B cell (primary cell): ENCODE measurements around the gene CTRL. TPM values are rescaled to one million over a fixed set of nuclear protein-coding genes. Genes with fewer than 3 reads are reported as not detected.

Experiments
- ATAC-seq: fragments of 200-7000 bp; cut with Tn5 transposase; one replicate; pipeline ENCODE4 v1.10.0; 2021; ENCODE audit warnings: low read depth, mild to moderate bottlenecking, moderate number of reproducible peaks, moderate library complexity
- CTCF ChIA-PET: fragments of 350-600 bp; sonication (Branson Sonifier 250); formaldehyde crosslinking; loops from one replicate; lab custom pipeline; 2021; ENCODE audit warnings: antibody characterized with exemption, inconsistent platforms; lab: Charles Lee
- POLR2A ChIA-PET: fragments of 350-600 bp; sonication (Branson Sonifier 250); formaldehyde crosslinking; loops from one replicate; lab custom pipeline; 2021; ENCODE audit warnings: antibody characterized with exemption; lab: Charles Lee
- DNase-seq: peaks from one replicate; pipeline ENCODE4 v3.0.0; 2013
- H2AFZ ChIP-seq: 2 replicates; pipeline ENCODE4 v1.6.1; 2012; ENCODE audit warnings: mild to moderate bottlenecking, low read depth, low read length; ENCODE audit not compliant: insufficient read depth, poor library complexity, severe bottlenecking
- H3K27ac ChIP-seq, 2 donors: 1 replicate in 1 of 2; 2 replicates in 1 of 2; pipeline ENCODE4 v1.5.1; 2012 to 2013; ENCODE audit warnings: low read length in 2 of 2, mild to moderate bottlenecking in 2 of 2, moderate library complexity in 1 of 2
- H3K27me3 ChIP-seq, 4 experiments: fragments of 200-600 bp in 1 of 4; sonication (generic) in 1 of 4; replicated peaks in 1 of 4; 1 replicate in 2 of 4; 2 replicates in 2 of 4; pipeline versions ENCODE4 v1.6.1 to v1.7.0; 2013 to 2016; ENCODE audit warnings: low read length in 3 of 4, mild to moderate bottlenecking in 2 of 4, mixed read lengths in 1 of 4, moderate library complexity in 1 of 4; ENCODE audit not compliant: insufficient read depth in 4 of 4, control insufficient read depth in 3 of 4; ENCODE audit errors: control extremely low read depth in 1 of 4
- H3K36me3 ChIP-seq, 2 experiments: replicated peaks in 1 of 2; 1 replicate in 1 of 2; 2 replicates in 1 of 2; pipeline versions ENCODE4 v1.6.1 to v1.7.1; 2013; ENCODE audit warnings: low read length in 1 of 2; ENCODE audit not compliant: insufficient read depth in 2 of 2, control insufficient read depth in 1 of 2; ENCODE audit errors: control extremely low read depth in 1 of 2, extremely low read depth in 1 of 2
- H3K4me1 ChIP-seq, 2 donors: fragments of 200-600 bp in 1 of 2; sonication (generic) in 1 of 2; 1 replicate in 1 of 2; 2 replicates in 1 of 2; pipeline versions ENCODE4 v1.5.1 to v1.6.1; 2013 to 2017; ENCODE audit warnings: low read length in 2 of 2; ENCODE audit not compliant: control insufficient read depth in 2 of 2, insufficient read depth in 2 of 2
- H3K4me2 ChIP-seq: replicated peaks from 2 replicates; pipeline ENCODE3; 2012; ENCODE audit warnings: mild to moderate bottlenecking, low read depth, low read length; ENCODE audit not compliant: poor library complexity, severe bottlenecking
- H3K4me3 ChIP-seq, 5 experiments: fragments of 200-600 bp in 1 of 5; sonication (generic) in 1 of 5; 1 replicate in 3 of 5; 2 replicates in 2 of 5; pipeline versions ENCODE4 v1.5.1 to v1.7.0; 2011 to 2016; ENCODE audit warnings: low read length in 4 of 5, mild to moderate bottlenecking in 4 of 5, low read depth in 2 of 5, control low read depth in 1 of 5, moderate library complexity in 1 of 5; ENCODE audit not compliant: insufficient read depth in 1 of 5; ENCODE audit errors: control extremely low read depth in 1 of 5, extremely low read depth in 1 of 5
- H3K79me2 ChIP-seq: fragments of 200-600 bp; sonication (generic); one replicate; pipeline ENCODE4 v1.6.0; 2016; ENCODE audit warnings: low read length; ENCODE audit not compliant: control insufficient read depth, insufficient read depth
- H3K9ac ChIP-seq: fragments of 200-600 bp; sonication (generic); 2 replicates; pipeline ENCODE4 v1.6.1; 2017; ENCODE audit warnings: mild to moderate bottlenecking, low read length, moderate library complexity
- H3K9me3 ChIP-seq, 3 donors: one replicate each; pipeline versions ENCODE4 v1.6.1 to v1.7.1; 2013; ENCODE audit warnings: low read length in 2 of 3; ENCODE audit not compliant: control insufficient read depth in 2 of 3, insufficient read depth in 1 of 3; ENCODE audit errors: control extremely low read depth in 1 of 3
- H4K20me1 ChIP-seq: 2 replicates; pipeline ENCODE4 v1.6.0; 2012; ENCODE audit warnings: mild to moderate bottlenecking, low read length; ENCODE audit not compliant: insufficient read depth, control insufficient read depth, poor library complexity, severe bottlenecking
- H3K27ac Mint-ChIP-seq: one replicate; pipeline ENCODE4 v1.8.0; 2021; ENCODE audit warnings: mixed read lengths
- H3K27me3 Mint-ChIP-seq: one replicate; pipeline ENCODE4 v1.8.0; 2021; ENCODE audit warnings: mixed read lengths
- H3K4me1 Mint-ChIP-seq: one replicate; pipeline ENCODE4 v1.8.0; 2021; ENCODE audit warnings: mixed read lengths
- H3K4me3 Mint-ChIP-seq: one replicate; pipeline ENCODE4 v1.8.0; 2021; ENCODE audit warnings: mixed read lengths
- H3K9me3 Mint-ChIP-seq: one replicate; pipeline ENCODE4 v1.8.0; 2022; ENCODE audit warnings: mixed read lengths; ENCODE audit not compliant: insufficient read depth
- EZH2 ChIP-seq: IDR thresholded peaks from 2 replicates; pipeline ENCODE4 v1.6.1; 2012; ENCODE audit warnings: borderline replicate concordance, low read depth, mild to moderate bottlenecking, moderate library complexity, low read length; ENCODE audit not compliant: insufficient read depth, poor library complexity, severe bottlenecking
- WGBS: methylation state at CpG from one replicate; pipeline ENCODE4 v1.1.5; 2013; ENCODE audit warnings: missing lambda C conversion rate; ENCODE audit not compliant: insufficient coverage; 5-methylcytosine and 5-hydroxymethylcytosine counted together
- intact Hi-C: fragments of 100-400 bp; cut with micrococcal nuclease; formaldehyde crosslinking; loops from one replicate; pipeline ENCODE4 v1.10.0; 2022
- polyA plus RNA-seq: library from polyadenylated mRNA; depleted of rRNA; stranded (reverse); fragments of >200 nt; gene quantifications from 2 replicates; pipeline ENCODE4 v1.2.3, GENCODE V29; 2012
- total RNA-seq, 2 donors: library from RNA; stranded (reverse); fragments of 120-200 nt in 1 of 2; gene quantifications; 1 replicate in 1 of 2; 2 replicates in 1 of 2; pipeline versions ENCODE4 v1.2.3 to v1.2.4, GENCODE V29; 2013 to 2022
- TF ChIP-seq, protein P1 (sequence below): fragments of 200-600 bp; IDR thresholded peaks from one replicate; pipeline ENCODE4 v1.8.0; 2022; ENCODE audit warnings: antibody characterized with exemption, mild to moderate bottlenecking

Gene CTRL
- total and polyA plus RNA-seq, 2 donors (not counting 1 experiment from before 2014, with no cell fraction given), result 5.8 to 19.0 TPM

DNA sequence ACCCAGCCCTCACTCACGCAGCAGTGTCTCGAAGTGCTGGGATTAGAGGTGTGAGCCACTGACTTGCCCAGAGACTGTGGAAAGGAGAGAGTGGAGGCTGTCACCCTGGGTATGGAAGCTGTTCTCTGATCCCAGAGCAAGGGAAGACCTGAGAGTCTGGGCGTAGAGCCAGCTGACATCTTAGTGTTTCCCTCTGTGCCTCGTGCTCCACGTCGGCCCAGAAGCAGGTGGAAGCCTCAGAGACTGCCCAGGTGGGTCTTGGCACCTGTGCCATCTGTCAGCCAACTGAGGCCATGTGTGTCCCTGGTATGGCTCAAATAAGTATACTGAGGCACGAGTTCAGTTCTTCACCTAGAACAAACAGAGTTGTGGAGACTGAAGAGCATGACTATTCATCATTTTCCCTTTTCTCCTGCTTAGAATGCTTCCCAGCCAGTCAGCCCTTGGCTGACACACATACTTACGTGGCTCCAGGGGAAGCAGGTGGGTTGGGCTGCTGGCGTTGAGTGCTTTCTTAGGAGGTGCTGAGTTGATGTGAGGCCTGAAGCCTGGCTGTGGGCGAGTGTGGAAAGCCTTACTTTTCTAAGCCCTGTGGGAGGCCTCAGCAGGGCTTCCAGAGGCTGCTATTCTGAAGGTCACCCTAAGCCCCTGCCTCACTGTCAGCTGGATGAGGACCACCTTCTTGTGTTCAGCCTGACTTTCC, 8.1 kb downstream of the CTRL start:
- DNase-seq (no peak), ATAC-seq (no peak)
- Mint-ChIP-seq H3K27ac (no peak overlapping the region), H3K4me3 (no peak overlapping the region), H3K9me3 (no peaks in the 10 kb centered on the region), H3K27me3 (no peaks in the 10 kb centered on the region), H3K4me1 (peaks cover 24% of the 10 kb centered on the region)
- WGBS, result 89% methylated on average over 10 of the region's 10 CpGs
- peaks cover 9 to 27% of the 10 kb centered on the region in 2 donors for H3K4me1 ChIP-seq
- no peak overlapping the region for H3K9ac ChIP-seq
- H3K4me2 ChIP-seq, result no peak overlapping the region
- no peaks in the 10 kb centered on the region for H3K9me3 ChIP-seq
- no peak overlapping the region for H3K27ac ChIP-seq
- intact Hi-C loops, result no loop called here
- CTCF ChIA-PET, result interaction anchor here (0.8 to 1.3 kb wide), 4 partner anchors 12 to 108 kb away, joined by 3 to 4 read pairs (median 3); no protein-coding TSS in a partner anchor
- no peak overlapping the region for H3K4me3 ChIP-seq
- POLR2A ChIA-PET, result interaction anchor here (0.7 kb wide), 1 partner anchor 77 kb away, joined by 5 read pairs; no protein-coding TSS in a partner anchor
- H3K79me2 ChIP-seq, result peaks cover 52% of the 10 kb centered on the region
- TF ChIP-seq, protein P1, sequence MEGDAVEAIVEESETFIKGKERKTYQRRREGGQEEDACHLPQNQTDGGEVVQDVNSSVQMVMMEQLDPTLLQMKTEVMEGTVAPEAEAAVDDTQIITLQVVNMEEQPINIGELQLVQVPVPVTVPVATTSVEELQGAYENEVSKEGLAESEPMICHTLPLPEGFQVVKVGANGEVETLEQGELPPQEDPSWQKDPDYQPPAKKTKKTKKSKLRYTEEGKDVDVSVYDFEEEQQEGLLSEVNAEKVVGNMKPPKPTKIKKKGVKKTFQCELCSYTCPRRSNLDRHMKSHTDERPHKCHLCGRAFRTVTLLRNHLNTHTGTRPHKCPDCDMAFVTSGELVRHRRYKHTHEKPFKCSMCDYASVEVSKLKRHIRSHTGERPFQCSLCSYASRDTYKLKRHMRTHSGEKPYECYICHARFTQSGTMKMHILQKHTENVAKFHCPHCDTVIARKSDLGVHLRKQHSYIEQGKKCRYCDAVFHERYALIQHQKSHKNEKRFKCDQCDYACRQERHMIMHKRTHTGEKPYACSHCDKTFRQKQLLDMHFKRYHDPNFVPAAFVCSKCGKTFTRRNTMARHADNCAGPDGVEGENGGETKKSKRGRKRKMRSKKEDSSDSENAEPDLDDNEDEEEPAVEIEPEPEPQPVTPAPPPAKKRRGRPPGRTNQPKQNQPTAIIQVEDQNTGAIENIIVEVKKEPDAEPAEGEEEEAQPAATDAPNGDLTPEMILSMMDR, result no peak
- TF ChIP-seq EZH2, result no peak
- H3K27me3 ChIP-seq, result no peaks in the 10 kb centered on the region
- H2AFZ ChIP-seq, result no peak overlapping the region
- H4K20me1 ChIP-seq, result peaks cover 38% of the 10 kb centered on the region
- peaks cover 0 to 25% of the 10 kb centered on the region in 2 experiments for H3K36me3 ChIP-seq

GRCh38 chr16:67922740-67923139, 8.9 kb downstream of the CTRL start:
- Histone ChIP-seq H3K4me3 (no peak overlapping the region), H3K27me3 (no peaks in the 10 kb centered on the region), H3K4me1 (peaks cover 9 to 22% of the 10 kb centered on the region in 2 donors), H2AFZ (no peak overlapping the region), H3K9ac (no peak overlapping the region), H3K36me3 (peaks cover 0 to 21% of the 10 kb centered on the region in 2 experiments), H3K27ac (no peak overlapping the region), H3K9me3 (no peaks in the 10 kb centered on the region), H4K20me1 (peaks cover 36% of the 10 kb centered on the region), H3K79me2 (peaks cover 48% of the 10 kb centered on the region), H3K4me2 (no peak overlapping the region)
- Mint-ChIP-seq H3K27ac (no peak overlapping the region), H3K9me3 (no peaks in the 10 kb centered on the region), H3K4me1 (peaks cover 20% of the 10 kb centered on the region), H3K4me3 (no peak overlapping the region), H3K27me3 (no peaks in the 10 kb centered on the region)
- DNase-seq, result no peak
- ATAC-seq, result no peak
- WGBS, result 100% methylated on average over 4 of the region's 8 CpGs
- intact Hi-C loops, result no loop called here
- no peak for TF ChIP-seq EZH2
- TF ChIP-seq, protein P1, result no peak
- POLR2A ChIA-PET, result interaction anchor here (0.7 kb wide), 1 partner anchor 76 kb away, joined by 5 read pairs; no protein-coding TSS in a partner anchor
- CTCF ChIA-PET, result interaction anchor here (0.6 to 1.3 kb wide), 4 partner anchors 39 to 107 kb away, joined by 3 to 4 read pairs (median 3); no protein-coding TSS in a partner anchor
